Stimulated activated naive CD4-positive, alpha-beta T cell treated with Interleukin-2 at 50 U/mL for 16 hours (primary cell): ENCODE results near the gene SCG5.

Source experiments
- DNase-seq: peaks from one replicate; lab custom pipeline; 2025; lab: John Stamatoyannopoulos, UW

SCG5 gene

DNA sequence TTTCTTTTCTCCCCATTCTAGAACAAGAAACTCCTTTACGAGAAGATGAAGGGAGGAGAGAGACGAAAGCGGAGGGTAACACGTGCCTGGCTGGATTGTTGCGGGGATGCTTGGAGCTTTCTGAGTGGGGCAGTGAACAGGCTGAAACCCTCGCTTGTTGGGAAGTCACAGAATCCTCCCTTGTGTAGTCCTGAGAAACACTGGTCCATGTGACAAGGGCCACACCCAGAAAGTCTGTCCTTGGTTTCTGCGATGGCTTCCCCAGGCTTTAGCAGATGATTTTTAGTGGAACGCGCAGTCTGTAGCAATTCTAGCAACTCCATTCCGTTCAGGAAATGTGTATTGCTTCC lies 50.2 kb downstream of the SCG5 start:
- DNase-seq = no peak

DNA sequence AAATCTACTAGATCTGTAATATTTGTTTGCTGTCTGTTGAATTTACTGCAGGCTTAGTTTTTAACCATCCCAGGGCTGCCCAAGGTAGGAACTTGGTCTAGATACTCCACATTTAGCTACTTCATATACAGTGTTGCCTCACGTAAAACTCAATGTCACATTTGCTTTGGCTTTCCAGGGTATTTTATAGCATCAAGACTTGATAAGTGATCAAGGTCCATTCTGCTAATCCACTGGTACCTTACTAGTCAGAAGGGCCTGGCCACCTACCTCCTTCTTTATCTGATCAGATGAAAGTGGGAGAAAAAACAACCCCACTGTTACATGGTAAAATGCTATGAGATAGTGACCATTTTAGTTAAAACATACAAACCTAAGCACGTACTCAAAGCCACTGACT lies 50.8 kb downstream of the SCG5 start:
- DNase-seq = no peak

DNA sequence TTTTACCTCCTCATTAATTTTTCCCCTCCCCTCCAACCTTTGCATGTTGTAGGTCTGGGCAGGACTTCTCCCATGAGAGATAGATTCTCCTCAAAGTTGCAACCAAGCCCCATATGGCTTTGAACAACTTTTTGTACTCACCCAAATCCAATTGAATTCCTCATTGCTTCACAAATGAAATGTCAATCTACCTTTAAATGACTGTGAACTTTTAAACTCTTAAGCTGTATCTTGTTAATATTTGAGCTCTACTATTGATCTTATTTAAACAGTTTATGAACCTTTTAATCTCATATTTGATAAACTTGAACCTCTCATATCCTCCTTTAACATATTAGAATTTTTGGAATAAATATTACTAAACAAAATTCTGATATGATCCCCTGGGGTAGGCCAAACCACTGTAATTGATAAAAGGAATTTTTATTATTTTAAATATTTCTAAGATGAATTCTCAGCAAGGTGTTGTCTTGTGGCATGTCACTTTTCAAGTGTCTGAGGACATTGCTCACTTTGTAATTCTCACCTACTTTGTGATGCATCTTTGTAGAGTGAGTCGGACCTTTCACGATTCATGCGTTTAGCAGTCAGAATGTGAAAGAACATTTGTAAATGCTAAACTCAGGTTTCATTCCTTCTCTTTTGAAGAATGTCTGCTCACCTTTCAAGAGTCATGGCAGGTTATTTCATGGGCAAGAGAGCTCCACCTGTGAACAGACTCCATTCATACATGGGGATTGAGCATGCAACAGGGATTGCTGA lies 52.9 kb downstream of the SCG5 start:
- no peak for DNase-seq

DNA sequence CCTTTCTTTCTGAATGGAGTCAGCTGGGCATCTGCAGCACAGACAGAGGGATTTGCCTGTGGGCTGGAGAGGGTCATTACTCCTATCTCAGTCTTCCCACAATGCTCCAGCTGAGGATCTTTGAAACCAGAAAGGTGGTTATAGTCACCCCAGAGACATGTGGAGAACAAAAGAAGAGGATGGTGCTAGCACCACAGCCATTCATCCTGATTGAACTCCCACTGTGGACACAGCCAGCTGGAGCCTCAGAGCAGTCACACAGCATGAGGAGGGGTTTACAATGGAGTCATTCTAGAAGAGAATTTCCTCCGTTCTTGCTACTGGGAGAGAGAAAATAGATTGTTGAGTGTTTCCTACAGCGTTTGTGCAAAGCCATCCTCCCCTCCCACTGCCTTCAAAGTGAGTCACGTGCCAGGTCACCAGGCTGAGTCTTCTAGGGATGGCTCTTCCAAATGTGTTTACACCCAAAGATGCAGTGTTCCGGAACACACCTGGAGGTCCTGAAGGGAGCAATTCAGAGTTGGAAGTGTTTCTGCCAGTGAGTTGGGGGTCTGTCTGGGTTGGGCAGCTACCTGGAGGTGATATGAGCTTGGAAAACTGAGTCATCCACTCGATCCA lies 57.4 kb downstream of the SCG5 start:
- no peak for DNase-seq

DNA sequence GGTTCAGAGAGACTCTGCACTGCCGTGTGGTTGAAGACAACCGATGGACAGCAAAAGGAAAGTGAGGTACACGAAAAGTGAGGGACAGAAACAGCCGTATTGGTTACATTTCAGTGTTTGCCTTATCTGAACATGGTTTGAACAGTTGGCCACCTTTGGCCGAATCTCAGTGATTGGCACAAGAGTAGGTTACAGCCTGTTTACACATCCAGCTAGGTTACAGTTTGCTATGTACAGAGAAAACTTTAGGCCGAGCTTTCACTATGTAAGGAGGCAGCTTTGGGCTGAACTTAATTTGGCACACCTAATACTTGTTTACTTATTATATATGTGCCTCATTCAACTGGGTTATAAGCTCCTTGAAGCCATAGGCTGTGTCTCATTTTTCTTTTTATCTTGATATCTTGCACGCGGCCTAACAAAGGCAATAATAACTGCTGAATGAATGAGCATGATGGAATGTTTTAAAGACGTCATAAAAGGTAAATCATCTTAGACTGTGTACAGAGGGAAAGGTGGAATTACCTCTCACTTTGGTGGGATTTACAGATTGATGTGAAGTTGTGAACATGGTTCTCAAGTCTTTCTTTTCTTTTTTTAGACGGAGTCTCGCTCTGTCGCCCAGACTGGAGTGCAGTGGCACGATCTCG lies 59.1 kb downstream of the SCG5 start:
- DNase-seq = no peak

DNA sequence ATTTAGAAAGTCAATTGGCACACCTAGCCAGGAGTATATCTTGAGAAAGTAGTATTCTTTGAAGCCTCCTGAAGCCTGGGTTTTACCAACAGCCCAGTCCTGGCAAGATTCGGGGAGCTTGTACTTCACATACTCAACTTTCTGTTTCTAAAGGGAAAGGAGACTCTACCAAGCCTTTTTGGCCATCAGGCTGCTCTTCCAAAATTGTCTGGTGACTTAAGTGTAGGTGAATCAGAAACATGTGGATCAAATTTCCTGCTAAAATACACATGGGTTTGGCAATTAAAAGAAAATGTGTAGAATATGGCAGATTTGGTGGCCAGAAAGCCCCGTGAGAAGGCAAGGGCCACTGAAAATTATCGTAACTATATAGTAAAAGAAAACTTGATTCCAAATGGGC lies 60.4 kb downstream of the SCG5 start:
- DNase-seq = no peak

DNA sequence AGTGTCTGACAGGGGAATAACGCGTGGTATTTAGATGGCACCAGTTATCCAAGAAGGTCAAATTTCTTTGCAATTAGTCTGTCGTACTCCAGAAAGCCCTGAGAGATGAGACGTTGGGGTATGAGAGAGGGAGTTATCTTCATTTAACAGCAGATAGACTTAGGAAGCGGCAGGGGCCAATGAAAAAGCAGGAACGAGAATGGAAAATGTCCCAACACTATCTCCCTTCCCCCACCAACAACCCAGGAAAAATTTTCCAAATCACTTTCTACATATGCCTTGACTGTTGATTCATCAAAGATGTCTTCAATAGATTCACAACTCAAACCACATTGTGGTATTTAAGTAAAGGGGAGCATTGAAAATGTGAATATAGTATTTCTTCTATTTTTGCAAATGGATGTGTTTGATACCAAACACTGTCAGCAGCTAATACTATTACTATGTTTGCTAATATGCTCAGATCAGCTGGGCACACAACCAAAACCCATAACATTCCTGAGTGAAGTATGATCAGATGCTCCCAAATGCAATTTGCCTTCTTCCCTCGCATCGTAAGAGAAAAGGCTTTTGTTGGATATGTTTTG lies 63.0 kb downstream of the SCG5 start:
- no peak for DNase-seq

DNA sequence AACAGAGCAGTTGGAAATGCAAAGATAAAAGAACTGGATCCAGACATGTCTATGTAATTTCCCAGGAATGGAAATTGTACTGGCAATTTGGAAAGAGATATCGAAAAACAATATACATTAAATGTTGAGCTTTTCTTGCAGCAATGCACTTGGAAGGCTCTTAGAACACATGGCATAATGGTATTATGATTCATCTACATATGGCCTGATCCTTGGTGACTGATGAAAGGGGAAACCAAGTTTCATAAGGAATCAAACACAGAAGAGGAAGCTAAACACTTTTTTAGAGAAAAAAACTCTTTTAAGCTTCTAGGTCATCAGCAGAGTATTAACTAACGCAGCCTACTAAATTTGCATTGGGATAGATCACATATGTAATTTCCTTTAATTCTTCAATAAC lies 63.9 kb downstream of the SCG5 start:
- DNase-seq = no peak

DNA sequence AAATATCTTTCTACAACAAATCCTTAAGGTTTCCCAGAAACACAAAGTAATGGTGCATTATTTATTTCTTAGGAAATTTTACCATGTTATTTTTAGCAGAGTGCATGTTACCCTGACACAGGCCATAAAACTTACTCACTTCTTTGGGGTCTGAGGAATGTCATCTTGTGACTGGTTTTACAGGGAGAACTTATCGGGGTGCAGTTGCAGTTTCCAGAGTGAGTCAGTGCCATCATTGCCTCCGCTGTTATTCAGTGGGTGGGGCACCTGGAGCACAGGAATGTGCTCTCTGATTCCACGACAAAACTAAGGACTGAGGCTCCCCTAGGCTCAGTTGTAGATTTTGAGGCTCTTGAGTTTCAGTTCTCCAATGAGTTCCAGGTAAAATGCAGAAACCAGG lies 65.2 kb downstream of the SCG5 start:
- no peak for DNase-seq

DNA sequence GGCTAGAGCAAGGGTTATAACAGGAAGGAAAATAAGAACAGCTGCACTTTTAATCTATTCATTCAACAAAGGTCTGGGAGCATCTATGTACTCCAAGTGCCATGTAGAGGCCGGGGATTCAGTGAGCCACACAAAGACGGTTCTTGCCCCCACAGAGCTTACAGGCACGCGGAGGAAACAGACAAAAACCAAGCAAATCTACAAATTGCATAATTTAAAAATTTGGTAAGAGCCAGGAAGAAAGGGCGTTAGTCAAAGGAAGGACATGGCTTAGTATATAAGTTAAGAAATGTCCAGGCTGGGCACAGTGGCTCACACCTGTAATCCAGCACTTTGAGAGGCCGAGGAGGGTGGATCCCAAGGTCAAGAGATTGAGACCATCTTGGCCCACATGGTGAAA lies 65.9 kb downstream of the SCG5 start:
- no peak for DNase-seq

DNA sequence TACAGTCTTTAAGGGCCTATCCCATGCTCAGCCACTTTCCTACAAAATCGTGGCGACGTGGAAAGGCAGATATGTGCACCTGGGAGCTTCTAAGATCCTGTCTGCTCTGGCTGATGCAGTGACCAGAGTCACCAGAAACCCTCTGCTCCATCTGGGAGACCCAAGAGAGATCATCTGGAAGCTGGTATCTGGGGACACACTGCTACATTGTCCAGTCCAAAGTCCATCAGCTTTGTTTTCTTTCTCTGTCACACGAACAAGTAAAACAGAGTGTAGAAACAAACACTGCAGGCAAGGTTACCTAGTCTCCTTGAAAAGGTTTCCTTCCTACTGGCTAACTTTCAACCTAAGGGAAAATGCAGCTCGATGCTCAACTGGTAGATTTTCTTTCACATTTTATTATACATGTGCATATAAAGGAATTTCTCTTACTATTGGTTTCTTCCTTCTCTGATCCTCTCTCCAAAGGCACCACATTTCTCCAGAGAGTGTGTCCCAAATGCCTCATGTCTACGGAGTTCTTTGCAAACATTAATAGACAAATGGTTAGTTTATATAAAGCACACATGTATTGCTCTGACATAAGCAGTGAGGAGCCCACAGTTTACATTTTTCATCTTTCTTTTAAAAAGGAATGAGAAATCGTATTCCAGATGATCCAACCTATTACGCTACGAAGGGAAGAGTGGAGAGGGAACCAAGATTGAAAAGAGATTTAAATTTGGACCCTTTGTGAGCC lies 68.0 kb downstream of the SCG5 start:
- no peak for DNase-seq

DNA sequence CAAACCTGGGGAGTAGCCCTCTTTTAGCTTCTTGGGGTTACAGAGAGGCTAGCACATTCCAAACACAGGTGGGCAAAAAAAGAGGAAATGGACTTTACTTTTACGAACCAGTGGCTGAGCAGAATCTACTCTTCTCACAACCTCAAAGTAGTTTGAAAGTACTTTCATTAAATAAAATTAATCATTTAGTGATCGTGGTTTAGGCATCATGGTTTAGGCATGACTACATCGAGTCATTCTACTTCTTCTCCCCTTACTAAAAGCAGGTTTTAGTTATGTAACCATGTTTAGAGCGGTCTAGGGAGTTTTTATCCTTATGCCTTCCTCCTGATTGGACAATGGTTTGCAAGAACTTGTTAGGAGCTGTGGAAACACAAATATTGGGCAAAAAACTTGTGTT lies 73.8 kb downstream of the SCG5 start:
- DNase-seq = no peak

DNA sequence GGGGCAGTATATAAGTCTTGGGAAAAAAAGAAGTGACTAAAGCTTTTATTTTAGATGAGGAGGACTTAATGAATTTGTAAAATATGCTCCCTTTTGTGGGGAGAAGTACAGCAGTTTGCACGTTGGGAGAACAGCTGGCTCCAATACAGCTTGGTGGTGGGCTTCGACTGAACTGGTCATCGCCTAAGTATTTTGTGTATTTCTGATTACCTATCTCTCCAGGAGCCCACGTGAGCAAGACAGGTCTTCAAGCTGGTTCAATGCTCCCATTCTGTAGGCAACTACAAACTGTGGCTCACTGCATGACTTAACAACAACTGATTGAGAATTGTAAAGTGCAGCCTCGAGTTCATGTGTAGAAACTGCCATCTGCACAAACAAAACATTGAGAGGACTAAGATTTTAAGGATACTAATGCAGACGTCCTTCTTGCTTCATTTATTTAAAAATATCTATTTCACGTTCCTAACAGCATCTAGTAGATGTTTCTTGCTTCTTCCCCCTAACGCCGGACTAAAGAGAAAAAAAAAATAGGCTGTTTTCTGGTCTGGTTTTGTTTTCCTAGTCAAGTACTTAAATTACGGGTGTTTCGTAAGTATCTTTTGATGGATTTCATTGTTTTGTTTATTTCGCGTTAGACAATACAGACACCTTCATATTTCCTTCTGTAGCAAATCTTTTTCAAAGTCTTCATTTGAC lies 74.9 kb downstream of the SCG5 start:
- no peak for DNase-seq

DNA sequence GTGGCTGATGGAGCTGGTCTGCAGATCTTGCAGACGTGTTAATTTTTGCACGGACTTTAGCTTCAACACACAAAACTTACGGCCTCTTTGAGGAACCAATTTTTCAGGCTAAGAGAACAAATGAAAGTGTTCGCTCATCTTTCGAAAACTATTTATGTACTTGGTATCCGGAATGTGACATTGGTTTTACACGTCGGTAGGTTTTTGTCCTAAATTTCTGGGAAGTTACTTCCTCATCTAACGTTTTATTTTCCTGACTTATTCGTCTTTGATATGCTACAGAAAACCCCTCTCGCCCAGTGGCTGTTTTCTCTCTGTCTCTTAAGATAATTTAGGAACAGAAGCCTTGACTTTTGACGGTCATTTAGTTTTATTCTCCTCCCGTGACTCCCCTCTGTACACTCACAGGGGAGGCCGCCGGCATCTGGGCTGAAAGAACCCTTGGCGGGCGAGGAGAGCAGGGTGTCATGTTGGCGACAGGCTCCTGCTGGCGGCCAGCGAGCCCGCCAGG lies 75.5 kb downstream of the SCG5 start:
- DNase-seq = no peak

DNA sequence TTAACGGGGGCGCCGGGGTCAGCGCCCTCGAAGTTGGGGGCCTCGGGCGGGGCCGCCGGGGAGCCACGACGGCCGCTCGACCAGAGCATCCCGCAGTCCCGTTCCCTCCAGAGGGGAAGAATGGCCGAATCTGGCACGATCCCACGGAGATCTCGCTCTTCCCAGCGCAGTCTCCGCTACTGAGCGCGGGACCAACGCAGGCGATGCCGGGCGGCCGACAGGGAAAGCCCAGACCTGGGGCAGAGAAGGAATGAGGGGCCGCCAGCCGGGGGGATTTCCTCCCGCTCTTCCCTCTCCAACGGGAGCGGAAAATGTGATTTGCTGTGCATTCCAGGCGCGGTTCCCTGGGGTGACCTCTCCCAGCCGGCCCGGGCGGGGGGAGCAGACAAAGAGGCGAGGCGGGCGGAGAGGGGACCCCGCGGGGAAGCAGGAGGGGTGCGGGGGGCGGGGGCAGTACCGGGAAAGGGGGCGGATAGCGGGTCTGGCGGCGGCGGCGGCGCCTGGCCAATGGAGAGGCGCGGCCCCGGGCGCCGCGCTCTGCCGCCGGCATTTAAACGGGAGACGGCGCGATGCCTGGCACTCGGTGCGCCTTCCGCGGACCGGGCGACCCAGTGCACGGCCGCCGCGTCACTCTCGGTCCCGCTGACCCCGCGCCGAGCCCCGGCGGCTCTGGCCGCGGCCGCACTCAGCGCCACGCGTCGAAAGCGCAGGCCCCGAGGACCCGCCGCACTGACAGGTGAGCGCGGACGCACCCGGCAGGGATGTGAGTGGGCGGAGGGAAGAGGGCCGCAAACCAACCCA lies 76.1 kb downstream of the SCG5 start, which contains the start of gene GREM1:
Gene GREM1, plus strand, starts transcription at position 579 of the 801 bp plus-strand sequence. CDS start 12,687 bp downstream, outside the sequence.
- no peak for DNase-seq

DNA sequence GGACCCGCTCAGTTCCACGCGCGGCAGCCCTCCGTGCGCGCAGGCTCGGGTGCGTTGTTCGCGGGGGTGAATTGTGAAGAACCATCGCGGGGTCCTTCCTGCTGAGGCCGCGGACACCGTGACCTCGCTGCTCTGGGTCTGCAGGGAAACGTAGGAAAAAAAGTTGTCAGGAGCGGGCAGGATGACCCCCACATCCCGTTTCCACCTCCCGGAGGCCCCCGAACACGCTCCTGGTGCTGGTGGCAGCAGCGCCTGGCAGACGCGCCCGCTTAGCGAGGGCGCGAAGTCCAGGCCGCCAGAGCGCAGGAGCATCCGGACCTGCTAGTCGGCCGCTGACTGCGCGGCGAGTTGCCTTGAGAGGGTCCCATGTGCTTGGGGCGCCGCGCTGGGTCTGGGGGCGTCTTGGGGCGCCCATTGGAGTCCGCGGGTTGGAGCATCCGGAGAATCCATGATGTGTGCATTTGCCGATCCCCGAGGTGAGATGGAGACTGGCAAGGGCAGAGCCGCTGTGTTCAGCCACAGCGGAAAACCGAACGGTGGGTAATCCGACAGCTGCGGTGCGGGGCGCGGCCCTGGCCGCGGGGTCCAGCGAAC lies 76.8 kb downstream of the SCG5 start:
- DNase-seq = no peak

DNA sequence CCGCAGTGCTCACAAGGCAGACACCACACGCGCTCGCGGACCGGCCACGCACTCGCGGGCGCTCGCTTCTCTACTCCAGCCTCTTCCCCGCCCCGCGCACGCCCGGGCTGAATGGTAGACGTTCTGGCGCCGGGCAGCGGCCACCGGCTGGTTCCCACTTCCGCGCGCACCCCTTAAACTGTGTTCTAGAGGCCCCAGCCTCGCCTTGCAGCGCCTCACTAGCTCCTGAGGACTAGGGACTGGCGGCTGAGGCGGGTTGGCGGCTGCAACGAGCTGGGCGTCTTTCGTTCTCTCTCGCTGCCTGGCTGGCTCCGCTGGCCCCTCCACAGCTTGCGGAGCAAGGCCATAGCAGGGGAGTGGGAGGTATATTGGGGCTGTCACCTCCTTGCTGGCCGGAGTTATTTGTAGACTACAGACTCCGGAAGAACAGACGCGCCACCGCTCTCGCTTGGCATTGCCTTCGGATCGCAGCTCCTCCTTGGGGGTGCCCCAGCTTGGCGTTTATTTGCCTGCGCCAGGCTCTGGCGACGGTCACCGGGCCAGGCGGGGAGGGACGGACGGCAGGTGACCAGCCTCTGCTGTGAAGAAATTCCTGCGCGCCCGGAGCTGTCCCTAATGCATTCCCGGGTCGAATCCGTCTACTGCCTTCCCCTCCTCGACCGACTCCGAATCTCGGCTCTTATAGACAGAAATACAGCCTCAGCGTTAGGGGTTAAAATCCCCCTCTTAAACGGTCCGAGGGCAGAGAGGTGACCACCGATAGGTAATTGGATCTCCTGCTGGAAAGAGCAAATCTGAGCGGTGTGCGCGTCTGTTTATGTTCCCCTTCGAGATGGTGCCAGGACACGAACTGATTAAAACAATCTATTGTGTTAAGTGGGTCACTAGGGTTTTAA lies 77.6 kb downstream of the SCG5 start:
- no peak for DNase-seq

DNA sequence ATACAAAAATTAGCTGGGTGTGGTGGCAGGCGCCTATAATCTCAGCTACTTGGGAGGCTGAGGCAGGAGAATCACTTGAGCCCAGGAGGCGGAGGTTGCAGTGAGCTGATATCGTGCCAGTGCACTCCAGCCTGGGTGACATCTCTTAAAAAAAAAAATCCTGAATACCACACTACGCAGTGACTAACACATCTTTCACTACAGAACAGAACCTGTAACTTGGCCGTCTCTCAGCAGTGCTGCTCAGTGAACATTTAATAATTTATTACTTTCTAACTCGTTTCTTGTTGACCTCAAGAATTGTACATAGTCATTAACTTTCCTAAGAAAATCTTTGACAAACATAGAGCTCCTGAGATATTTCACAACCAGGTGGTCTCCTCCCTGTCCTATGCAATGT lies 80.1 kb downstream of the SCG5 start:
- no peak for DNase-seq

DNA sequence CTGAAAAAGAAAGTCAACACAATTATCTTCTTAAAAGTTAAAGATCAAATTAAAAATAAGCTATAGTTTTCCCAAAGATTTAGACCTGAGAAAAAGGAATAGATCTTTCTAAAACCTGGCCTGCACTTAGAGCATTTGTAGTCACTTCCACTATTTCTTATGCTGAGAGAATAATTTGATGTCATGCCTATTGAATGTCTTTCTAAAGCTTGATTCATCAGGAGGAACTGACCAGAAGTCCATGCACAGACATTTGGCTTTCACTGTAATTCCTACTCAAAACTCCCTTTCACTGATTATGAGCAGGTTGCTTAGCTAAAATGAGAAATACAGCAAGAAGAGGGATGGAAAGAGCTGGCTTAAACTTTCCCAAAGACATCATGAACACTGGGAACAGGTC lies 80.6 kb downstream of the SCG5 start:
- DNase-seq = no peak
